Psoas muscle (tissue), 8 donors: ENCODE data around the gene LRRC53. TPM values are rescaled to one million over a fixed set of nuclear protein-coding genes. Genes with fewer than 3 reads are reported as not detected.

Experiments
- ATAC-seq, 4 donors: fragments of 200-7000 bp; cut with Tn5 transposase; one replicate each; pipeline ENCODE4 v1.9.1; 2020; ENCODE audit warnings: moderate library complexity in 3 of 4, mild to moderate bottlenecking in 2 of 4
- DNase-seq, 2 donors: peaks; one replicate each; pipeline ENCODE4 v3.0.0-alpha.2; 2020
- H3K27ac ChIP-seq: fragments of 200-600 bp; one replicate; pipeline ENCODE4 v1.8.0; 2022
- H3K27me3 ChIP-seq, 3 donors: fragments of 200-600 bp in 1 of 3; one replicate each; pipeline versions ENCODE4 v1.6.1 to v1.8.0; 2013 to 2022; ENCODE audit warnings: low read length in 2 of 3, mild to moderate bottlenecking in 2 of 3, moderate library complexity in 1 of 3; ENCODE audit not compliant: insufficient read depth in 3 of 3
- H3K36me3 ChIP-seq, 2 donors: fragments of 200-600 bp in 1 of 2; one replicate each; pipeline versions ENCODE4 v1.6.1 to v1.8.0; 2013 to 2022; ENCODE audit warnings: low read depth in 1 of 2, mild to moderate bottlenecking in 1 of 2, moderate library complexity in 1 of 2; ENCODE audit not compliant: insufficient read depth in 1 of 2
- H3K4me1 ChIP-seq: fragments of 200-600 bp; one replicate; pipeline ENCODE4 v1.8.0; 2022
- H3K4me3 ChIP-seq: fragments of 200-600 bp; one replicate; pipeline ENCODE4 v1.8.0; 2022; ENCODE audit warnings: mild to moderate bottlenecking
- H3K9me3 ChIP-seq: fragments of 200-600 bp; one replicate; pipeline ENCODE4 v1.8.0; 2022
- CTCF ChIP-seq: fragments of 200-600 bp; IDR thresholded peaks from one replicate; pipeline ENCODE4 v1.8.0; 2022; ENCODE audit warnings: antibody characterized with exemption
- WGBS, 3 donors: extraction: QIAGEN DNeasy Blood & Tissue Kit; methylation state at CpG; one replicate each; pipeline versions ENCODE4 v1.1.6 to v1.1.7; 2013; 5-methylcytosine and 5-hydroxymethylcytosine counted together
- intact Hi-C, 2 donors: fragments of 100-400 bp; cut with DNase I; formaldehyde crosslinking; loops; one replicate each; pipeline versions ENCODE4 v1.11.0 to v1.14.2; 2022
- polyA plus RNA-seq, 3 donors: library from polyadenylated mRNA; stranded (reverse); fragments of 200-250 nt; gene quantifications; one replicate each; pipeline ENCODE4 v1.2.3, GENCODE V29; 2013
- total RNA-seq, 4 donors: library from RNA; stranded (reverse); fragmentation: NEBNext Ultra II Directional in 2 of 4; extraction: Animal tissue kit (Norgen Biotek cat#: 25700) in 2 of 4; gene quantifications; one replicate each; pipeline versions ENCODE4 v1.2.1 to v1.2.4, GENCODE V29; 2021 to 2023
- donor health status: healthy with polysubstance abuse.
- donor health status: DM: no; HTN: no; CAD: no; lungs with moderate emphysema.
- donor health status: Bipolar disorder and iron deficiency.
- donor health status: healthy.
- donor health status: DM: yes; HTN: yes; CAD: no.
- donor health status: DM: no; HTN: no; CAD: no.
- donor health status: DM: no; HTN: no; CAD: no.
- donor health status: DM: yes; HTN: yes; CAD: no.

The LRRC53 gene
- total and polyA plus RNA-seq, 7 donors, result not detected

- H3K9me3 ChIP-seq, result no peaks in the 10 kb centered on the region
- H3K27me3 ChIP-seq, result no peaks in the 10 kb centered on the region
- WGBS, 3 donors, result 39 to 52% (median 41%) methylated on average over 3 of the region's 3 CpGs
- no peaks in the 10 kb centered on the region for H3K36me3 ChIP-seq
- no peak overlapping the region for H3K27ac ChIP-seq
- no peak for ATAC-seq
- DNase-seq, result no peak
- intact Hi-C loops, result no loop called here
- TF ChIP-seq CTCF, result no peak
- no peak overlapping the region for H3K4me3 ChIP-seq
- no peaks in the 10 kb centered on the region for H3K4me1 ChIP-seq
Measured at GRCh38 chr1:74534241-74534640, 21.8 kb upstream of the LRRC53 start.

- no peaks in the 10 kb centered on the region for H3K27me3 ChIP-seq
- no peaks in the 10 kb centered on the region for H3K36me3 ChIP-seq
- no peak overlapping the region for H3K4me3 ChIP-seq
- 80 to 94% (median 90%) methylated on average over 1 of the region's 1 CpG for WGBS, 3 donors
- no peak overlapping the region for H3K27ac ChIP-seq
- ATAC-seq, result no peak
- intact Hi-C loops, result no loop called here
- no peaks in the 10 kb centered on the region for H3K9me3 ChIP-seq
- H3K4me1 ChIP-seq, result no peaks in the 10 kb centered on the region
- DNase-seq, result no peak
- no peak for TF ChIP-seq CTCF
Measured at GRCh38 chr1:74531796-74532195, 19.4 kb upstream of the LRRC53 start.

GRCh38 chr1:74530892-74531291, 18.5 kb upstream of the LRRC53 start:
- H3K4me3 ChIP-seq, result no peak overlapping the region
- ATAC-seq (no peak), DNase-seq (no peak)
- no peaks in the 10 kb centered on the region for H3K4me1 ChIP-seq
- intact Hi-C loops, result no loop called here
- H3K27me3 ChIP-seq, result no peaks in the 10 kb centered on the region
- TF ChIP-seq CTCF, result no peak
- no peaks in the 10 kb centered on the region for H3K9me3 ChIP-seq
- no peaks in the 10 kb centered on the region for H3K36me3 ChIP-seq
- no peak overlapping the region for H3K27ac ChIP-seq

GRCh38 chr1:74528123-74528522, 15.7 kb upstream of the LRRC53 start:
- Histone ChIP-seq H3K27me3 (no peaks in the 10 kb centered on the region), H3K4me3 (no peak overlapping the region), H3K9me3 (no peaks in the 10 kb centered on the region), H3K36me3 (no peaks in the 10 kb centered on the region), H3K4me1 (no peaks in the 10 kb centered on the region), H3K27ac (no peak overlapping the region)
- intact Hi-C loops, result no loop called here
- ATAC-seq, result no peak
- WGBS, 3 donors, result 88 to 91% (median 89%) methylated on average over 4 of the region's 4 CpGs
- no peak for DNase-seq
- TF ChIP-seq CTCF, result no peak

- H3K4me3 ChIP-seq, result no peak overlapping the region
- DNase-seq (no peak), ATAC-seq (no peak)
- no peak overlapping the region for H3K27ac ChIP-seq
- TF ChIP-seq CTCF, result no peak
- WGBS, 3 donors, result 64 to 76% (median 71%) methylated on average over 2 of the region's 2 CpGs
- no peaks in the 10 kb centered on the region for H3K4me1 ChIP-seq
- no peaks in the 10 kb centered on the region for H3K27me3 ChIP-seq
- no peaks in the 10 kb centered on the region for H3K9me3 ChIP-seq
- H3K36me3 ChIP-seq, result no peaks in the 10 kb centered on the region
- intact Hi-C loops, result no loop called here
Measured at GRCh38 chr1:74526708-74527107, 14.3 kb upstream of the LRRC53 start.
